ENCODE measurements around the gene TRIM2.

- TF ChIP-seq POLR2A (IDR thresholded peaks at IDR 0.05) (no peak), CTCF (IDR thresholded peaks at IDR 0.05) (no peak)
These were observed 11.7 kb downstream of the TRIM2 start for GRCh38 chr4:153215921-153216320.

All from upper lobe of left lung (tissue), 4 donors.